Gastrocnemius medialis (tissue), 4 donors: ENCODE measurements around the gene EVL.

Source experiments
- POLR2A ChIP-seq, 2 donors: fragments of 450-650 bp; IDR thresholded peaks; one replicate each; pipeline ENCODE4 v1.6.1; 2017; ENCODE audit warnings: antibody characterized with exemption in 2 of 2, mild to moderate bottlenecking in 2 of 2, moderate library complexity in 2 of 2
- TF ChIP-seq, protein P1 (sequence below), 5 experiments: fragments of 450-650 bp in 3 of 5; fragments of 200-600 bp in 2 of 5; sonication (generic) in 2 of 5; IDR thresholded peaks in 4 of 5; conservative IDR thresholded peaks in 1 of 5; 1 replicate in 4 of 5; 2 replicates in 1 of 5; pipeline ENCODE4 v1.5.1; 2016 to 2019; ENCODE audit warnings: antibody characterized with exemption in 5 of 5, mild to moderate bottlenecking in 3 of 5, moderate library complexity in 3 of 5

DNA sequence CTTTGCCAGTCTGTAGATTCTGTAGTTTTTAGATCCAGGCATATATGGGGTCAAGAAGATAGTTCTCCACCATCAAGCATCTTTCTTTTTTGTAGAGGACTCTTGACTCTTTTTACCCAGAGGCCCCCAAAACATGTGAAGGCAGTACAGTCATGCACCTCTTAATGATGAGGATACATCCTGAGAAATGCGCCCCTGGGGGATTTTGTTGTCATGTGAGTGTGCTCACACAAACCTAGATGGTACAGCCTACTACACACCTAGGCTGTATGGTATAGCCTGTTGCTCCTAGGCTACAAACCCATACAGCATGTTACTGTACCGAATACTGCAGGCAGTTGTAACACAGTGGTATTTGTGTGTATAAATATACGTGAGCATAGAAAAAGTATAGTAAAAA, 23.0 kb downstream of the EVL start:
- TF ChIP-seq, protein P1, sequence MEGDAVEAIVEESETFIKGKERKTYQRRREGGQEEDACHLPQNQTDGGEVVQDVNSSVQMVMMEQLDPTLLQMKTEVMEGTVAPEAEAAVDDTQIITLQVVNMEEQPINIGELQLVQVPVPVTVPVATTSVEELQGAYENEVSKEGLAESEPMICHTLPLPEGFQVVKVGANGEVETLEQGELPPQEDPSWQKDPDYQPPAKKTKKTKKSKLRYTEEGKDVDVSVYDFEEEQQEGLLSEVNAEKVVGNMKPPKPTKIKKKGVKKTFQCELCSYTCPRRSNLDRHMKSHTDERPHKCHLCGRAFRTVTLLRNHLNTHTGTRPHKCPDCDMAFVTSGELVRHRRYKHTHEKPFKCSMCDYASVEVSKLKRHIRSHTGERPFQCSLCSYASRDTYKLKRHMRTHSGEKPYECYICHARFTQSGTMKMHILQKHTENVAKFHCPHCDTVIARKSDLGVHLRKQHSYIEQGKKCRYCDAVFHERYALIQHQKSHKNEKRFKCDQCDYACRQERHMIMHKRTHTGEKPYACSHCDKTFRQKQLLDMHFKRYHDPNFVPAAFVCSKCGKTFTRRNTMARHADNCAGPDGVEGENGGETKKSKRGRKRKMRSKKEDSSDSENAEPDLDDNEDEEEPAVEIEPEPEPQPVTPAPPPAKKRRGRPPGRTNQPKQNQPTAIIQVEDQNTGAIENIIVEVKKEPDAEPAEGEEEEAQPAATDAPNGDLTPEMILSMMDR (IDR thresholded peaks at IDR 0.05 in 4 of 5, conservative IDR thresholded peaks at IDR 0.05 in 1 of 5), result no peak
- no peak for TF ChIP-seq POLR2A (IDR thresholded peaks at IDR 0.05)
